ENCODE results near the gene KCMF1.

Gene KCMF1

DNA sequence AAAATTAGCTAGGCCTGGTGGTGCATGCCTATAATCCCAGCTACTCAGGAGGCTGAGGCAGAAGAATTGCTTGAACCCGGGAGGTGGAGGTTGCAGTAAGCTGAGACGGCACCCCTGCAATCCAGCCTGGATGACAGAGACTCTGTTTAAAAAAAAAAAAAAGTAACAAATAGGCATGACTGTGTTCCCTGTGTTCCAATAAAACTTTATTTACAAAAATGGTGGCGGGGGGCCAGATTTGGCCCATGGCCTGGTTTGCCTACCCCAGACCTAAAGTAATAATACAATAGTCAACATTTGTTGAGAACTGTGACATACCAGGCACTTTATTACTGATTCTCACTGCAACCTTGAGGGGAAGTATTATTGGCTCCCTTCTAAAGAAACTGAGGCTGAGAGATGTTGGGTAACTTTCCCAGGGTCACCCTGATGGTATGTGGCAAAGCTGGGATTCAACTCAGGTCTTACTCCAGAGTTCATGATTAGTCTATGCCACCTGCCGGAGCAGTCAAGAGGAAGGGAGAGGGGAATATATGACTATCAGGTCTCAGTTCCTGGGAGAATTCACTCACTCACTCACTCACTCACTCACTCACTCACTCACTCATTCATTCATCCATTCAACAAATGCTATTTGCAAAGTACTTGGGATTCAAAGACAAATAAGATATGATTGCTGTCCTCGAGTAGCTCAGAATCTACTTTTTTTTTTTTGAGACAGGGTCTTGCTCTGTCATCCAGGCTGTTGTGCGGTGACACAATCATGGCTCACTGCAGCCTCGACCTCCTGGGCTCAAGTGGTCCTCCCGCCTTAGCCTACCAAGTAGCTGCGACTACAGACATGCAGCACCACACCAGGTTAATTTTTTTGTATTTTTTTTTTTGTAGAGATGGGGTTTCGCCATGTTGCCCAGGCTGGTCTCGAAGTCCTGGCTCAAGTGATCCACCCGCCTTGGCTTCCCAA lies 14.3 kb upstream of the KCMF1 start:
- Histone ChIP-seq H3K36me3 (ENCODE audit: control insufficient read depth in 5 of 5, insufficient read depth in 5 of 5, low read length in 5 of 5) (peaks cover 0 to 2% (median 0%) of the 10 kb centered on the region in 5 donors), H3K4me1 (ENCODE audit: control insufficient read depth in 5 of 5, insufficient read depth in 5 of 5, low read length in 5 of 5) (peaks cover 0 to 3% (median 0%) of the 10 kb centered on the region in 5 donors), H3K9me3 (ENCODE audit: control insufficient read depth in 5 of 5, low read length in 5 of 5) (no peaks in the 10 kb centered on the region), H3K27ac (ENCODE audit: low read depth, low read length) (no peak overlapping the region), H3K4me3 (ENCODE audit: low read depth in 1 of 5, low read length in 5 of 5) (no peak overlapping the region), H3K27me3 (ENCODE audit: control insufficient read depth in 5 of 5, insufficient read depth in 4 of 5, low read length in 5 of 5) (no peaks in the 10 kb centered on the region), H3K9ac (ENCODE audit: low read length in 5 of 5) (no peak overlapping the region)

DNA sequence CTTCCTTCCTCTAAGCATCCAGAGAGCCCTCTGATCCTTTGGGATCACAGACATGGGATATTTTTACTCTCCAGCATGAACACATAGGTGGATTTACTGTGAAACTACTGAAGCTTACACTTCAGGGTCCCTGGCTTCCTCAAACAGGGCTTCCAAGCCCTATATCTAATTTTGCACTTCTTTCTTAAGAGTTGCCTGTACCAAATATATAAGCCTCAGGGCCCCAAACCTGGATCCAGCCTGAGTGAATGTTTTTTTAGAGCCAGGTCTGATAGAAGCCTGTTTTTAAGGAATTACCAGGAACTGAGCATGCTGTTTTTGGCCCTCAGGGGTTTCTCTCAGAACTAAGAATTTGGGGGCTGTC lies 13.2 kb upstream of the KCMF1 start:
- H3K27ac ChIP-seq (ENCODE audit: low read depth, low read length), result no peak overlapping the region
- H3K9me3 ChIP-seq (ENCODE audit: control insufficient read depth in 5 of 5, low read length in 5 of 5), result no peaks in the 10 kb centered on the region
- H3K27me3 ChIP-seq (ENCODE audit: control insufficient read depth in 5 of 5, insufficient read depth in 4 of 5, low read length in 5 of 5), result no peaks in the 10 kb centered on the region
- peaks cover 0 to 3% (median 0%) of the 10 kb centered on the region in 5 donors for H3K4me1 ChIP-seq (ENCODE audit: control insufficient read depth in 5 of 5, insufficient read depth in 5 of 5, low read length in 5 of 5)
- H3K36me3 ChIP-seq (ENCODE audit: control insufficient read depth in 5 of 5, insufficient read depth in 5 of 5, low read length in 5 of 5), result peaks cover 0 to 3% (median 0%) of the 10 kb centered on the region in 5 donors
- H3K4me3 ChIP-seq (ENCODE audit: low read depth in 1 of 5, low read length in 5 of 5), result no peak overlapping the region
- H3K9ac ChIP-seq (ENCODE audit: low read length in 5 of 5), result no peak overlapping the region

DNA sequence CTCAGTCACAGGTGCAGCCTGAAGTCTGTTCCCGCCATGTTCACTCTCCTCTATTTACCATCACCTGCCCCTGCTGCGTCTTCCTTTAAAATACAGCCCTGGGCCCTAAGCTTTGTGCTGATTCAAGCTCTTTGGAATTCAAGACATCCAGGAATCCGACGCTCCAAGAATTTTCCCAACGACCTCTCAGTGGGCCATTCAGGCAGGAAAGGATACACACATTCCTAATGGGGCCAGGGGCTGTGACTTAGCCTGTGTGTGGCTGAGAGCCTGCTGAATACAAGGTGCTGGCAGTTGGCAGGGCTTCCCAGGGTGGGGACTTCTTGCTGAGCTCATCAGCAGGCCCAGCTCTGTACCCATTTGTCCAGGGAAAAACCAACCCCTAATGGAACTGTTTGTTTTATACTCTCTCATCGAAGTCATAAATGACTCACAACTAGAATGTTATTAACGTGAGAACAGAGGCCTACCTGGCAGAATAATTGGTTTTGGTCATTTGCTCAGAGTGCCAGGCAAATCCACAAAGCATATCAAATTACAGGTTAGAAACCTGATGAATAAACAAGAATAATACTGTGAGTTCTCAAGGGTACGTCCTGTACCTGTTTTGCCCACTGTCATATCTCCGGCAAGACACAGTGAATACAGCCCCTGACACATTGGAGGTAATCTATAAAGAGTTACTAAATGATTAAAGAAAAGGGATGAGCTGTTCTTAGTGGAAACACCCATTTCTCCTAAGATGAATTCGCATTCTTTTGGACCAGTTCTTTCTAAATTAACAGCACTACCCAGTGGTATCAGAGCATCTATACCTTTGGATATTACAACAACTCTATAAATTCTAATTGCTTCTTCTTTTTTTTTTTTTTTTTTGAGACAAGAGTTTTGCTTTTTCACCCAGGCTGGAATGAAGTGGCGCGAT lies 12.6 kb upstream of the KCMF1 start:
- H3K27ac ChIP-seq (ENCODE audit: low read depth, low read length), result no peak overlapping the region
- no peaks in the 10 kb centered on the region for H3K27me3 ChIP-seq (ENCODE audit: control insufficient read depth in 5 of 5, insufficient read depth in 4 of 5, low read length in 5 of 5)
- H3K36me3 ChIP-seq (ENCODE audit: control insufficient read depth in 5 of 5, insufficient read depth in 5 of 5, low read length in 5 of 5), result peaks cover 0 to 3% (median 0%) of the 10 kb centered on the region in 5 donors
- H3K4me1 ChIP-seq (ENCODE audit: control insufficient read depth in 5 of 5, insufficient read depth in 5 of 5, low read length in 5 of 5), result peaks cover 0 to 3% (median under 1%) of the 10 kb centered on the region in 5 donors
- no peaks in the 10 kb centered on the region for H3K9me3 ChIP-seq (ENCODE audit: control insufficient read depth in 5 of 5, low read length in 5 of 5)
- H3K4me3 ChIP-seq (ENCODE audit: low read depth in 1 of 5, low read length in 5 of 5), result no peak overlapping the region
- peak overlapping the region in 1 of 5 donors; percentile 23 for H3K9ac ChIP-seq (ENCODE audit: low read length in 5 of 5)

DNA sequence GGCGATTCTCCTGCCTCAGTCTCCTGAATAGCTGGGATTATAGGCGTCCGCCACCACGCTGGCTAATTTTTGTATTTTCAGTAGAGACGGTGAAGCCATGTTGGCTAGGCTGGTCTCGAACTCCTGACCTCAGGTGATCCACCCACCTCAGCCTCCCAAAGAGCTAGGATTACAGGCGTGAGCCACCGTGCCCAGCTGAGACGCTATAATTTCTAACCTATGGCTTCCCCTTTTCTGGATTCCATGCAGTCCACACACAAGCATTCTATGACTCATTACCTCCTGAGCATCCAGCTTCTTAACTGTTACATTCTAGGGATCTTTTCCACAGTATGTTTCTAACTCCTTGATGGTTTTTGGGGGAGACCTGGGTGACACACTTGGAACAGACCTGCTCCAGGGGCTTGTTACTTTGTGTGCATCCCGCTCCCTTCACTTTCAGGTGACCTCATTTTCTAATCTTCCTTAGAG lies 11.8 kb upstream of the KCMF1 start:
- peaks cover 0 to 10% (median 3%) of the 10 kb centered on the region in 5 donors for H3K4me1 ChIP-seq (ENCODE audit: control insufficient read depth in 5 of 5, insufficient read depth in 5 of 5, low read length in 5 of 5)
- H3K27ac ChIP-seq (ENCODE audit: low read depth, low read length), result no peak overlapping the region

DNA sequence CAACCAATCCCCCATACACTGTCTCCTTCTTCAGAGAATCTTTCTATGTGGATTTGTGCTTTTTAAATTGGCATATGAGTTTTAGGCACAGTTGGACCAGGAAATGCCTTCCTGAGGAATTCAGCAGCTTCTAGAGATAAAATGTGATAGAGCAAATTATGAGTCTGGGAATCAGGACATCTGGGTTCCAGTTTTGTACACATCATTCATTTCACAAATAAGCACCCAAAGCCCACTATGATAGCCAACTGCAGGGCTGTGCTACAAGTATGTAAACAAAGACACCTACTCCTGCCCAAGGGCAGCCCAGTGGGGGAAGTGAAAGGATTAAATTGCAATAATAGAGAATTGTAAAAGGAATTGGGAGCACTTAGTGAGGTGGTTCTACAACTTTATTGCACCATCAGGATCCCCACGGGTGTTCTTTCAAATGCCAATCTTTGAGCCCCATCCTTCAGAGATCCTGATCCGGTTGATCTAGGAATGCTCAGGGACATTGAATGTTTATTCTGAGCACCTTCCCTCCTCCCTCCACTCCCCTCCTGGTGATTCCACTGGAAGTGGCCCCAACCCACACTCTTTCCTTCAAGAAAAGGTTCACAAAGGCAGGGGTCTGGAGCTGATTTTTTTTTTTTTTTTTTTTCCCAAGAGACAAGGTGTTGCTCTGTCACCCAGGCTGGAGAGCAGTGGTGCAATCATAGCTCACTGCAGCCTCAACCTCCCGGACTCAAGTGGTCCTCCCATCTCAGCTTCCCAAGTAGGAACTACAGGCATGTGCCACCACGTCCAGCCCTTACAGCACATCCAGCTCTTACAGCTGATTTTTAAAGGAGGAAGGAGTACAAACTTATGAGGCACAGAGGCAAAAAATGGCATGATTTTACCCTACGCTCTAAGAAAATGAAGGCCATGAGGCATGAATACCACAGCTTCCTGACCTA lies 11.1 kb upstream of the KCMF1 start:
- no peak overlapping the region for H3K4me3 ChIP-seq (ENCODE audit: low read depth in 1 of 5, low read length in 5 of 5)
- no peak overlapping the region for H3K27ac ChIP-seq (ENCODE audit: low read depth, low read length)
- peaks cover 0 to 10% (median 3%) of the 10 kb centered on the region in 5 donors for H3K4me1 ChIP-seq (ENCODE audit: control insufficient read depth in 5 of 5, insufficient read depth in 5 of 5, low read length in 5 of 5)
- no peaks in the 10 kb centered on the region for H3K27me3 ChIP-seq (ENCODE audit: control insufficient read depth in 5 of 5, insufficient read depth in 4 of 5, low read length in 5 of 5)
- H3K9ac ChIP-seq (ENCODE audit: low read length in 5 of 5), result no peak overlapping the region
- no peaks in the 10 kb centered on the region for H3K9me3 ChIP-seq (ENCODE audit: control insufficient read depth in 5 of 5, low read length in 5 of 5)
- peaks cover 0 to 4% (median 0%) of the 10 kb centered on the region in 5 donors for H3K36me3 ChIP-seq (ENCODE audit: control insufficient read depth in 5 of 5, insufficient read depth in 5 of 5, low read length in 5 of 5)

More for the DNA sequence above, 11.8 kb upstream of the KCMF1 start:
- H3K36me3 ChIP-seq (ENCODE audit: control insufficient read depth in 5 of 5, insufficient read depth in 5 of 5, low read length in 5 of 5), result peaks cover 0 to 3% (median 0%) of the 10 kb centered on the region in 5 donors
- H3K9ac ChIP-seq (ENCODE audit: low read length in 5 of 5), result no peak overlapping the region
- no peaks in the 10 kb centered on the region for H3K27me3 ChIP-seq (ENCODE audit: control insufficient read depth in 5 of 5, insufficient read depth in 4 of 5, low read length in 5 of 5)
- no peaks in the 10 kb centered on the region for H3K9me3 ChIP-seq (ENCODE audit: control insufficient read depth in 5 of 5, low read length in 5 of 5)
- H3K4me3 ChIP-seq (ENCODE audit: low read depth in 1 of 5, low read length in 5 of 5), result no peak overlapping the region

DNA sequence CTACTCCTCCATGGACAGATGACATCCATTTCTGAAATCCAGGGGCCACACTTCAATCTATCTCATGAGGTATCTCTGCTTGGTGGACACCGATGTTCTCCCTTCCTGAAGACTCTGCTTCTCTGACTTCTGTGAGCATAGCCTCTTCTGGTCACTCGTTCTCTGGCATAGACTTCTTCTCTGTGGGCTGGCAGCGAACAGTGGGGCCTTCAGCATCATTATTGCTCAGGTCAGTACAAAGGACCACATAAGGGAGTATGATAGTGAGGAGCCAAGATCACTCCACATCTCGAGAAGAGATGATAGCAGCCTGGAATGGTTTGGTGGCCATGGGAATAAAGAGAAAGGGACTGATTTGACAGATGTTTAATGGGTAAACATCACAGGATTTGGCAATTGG lies 8.0 kb upstream of the KCMF1 start:
- Histone ChIP-seq H3K27me3 (ENCODE audit: control insufficient read depth in 5 of 5, insufficient read depth in 4 of 5, low read length in 5 of 5) (no peaks in the 10 kb centered on the region), H3K4me3 (ENCODE audit: low read depth in 1 of 5, low read length in 5 of 5) (no peak overlapping the region), H3K9ac (ENCODE audit: low read length in 5 of 5) (no peak overlapping the region), H3K4me1 (ENCODE audit: control insufficient read depth in 5 of 5, insufficient read depth in 5 of 5, low read length in 5 of 5) (peaks cover 0 to 8% (median 4%) of the 10 kb centered on the region in 5 donors), H3K9me3 (ENCODE audit: control insufficient read depth in 5 of 5, low read length in 5 of 5) (no peaks in the 10 kb centered on the region), H3K36me3 (ENCODE audit: control insufficient read depth in 5 of 5, insufficient read depth in 5 of 5, low read length in 5 of 5) (peaks cover 0 to 12% (median 2%) of the 10 kb centered on the region in 5 donors), H3K27ac (ENCODE audit: low read depth, low read length) (no peak overlapping the region)

DNA sequence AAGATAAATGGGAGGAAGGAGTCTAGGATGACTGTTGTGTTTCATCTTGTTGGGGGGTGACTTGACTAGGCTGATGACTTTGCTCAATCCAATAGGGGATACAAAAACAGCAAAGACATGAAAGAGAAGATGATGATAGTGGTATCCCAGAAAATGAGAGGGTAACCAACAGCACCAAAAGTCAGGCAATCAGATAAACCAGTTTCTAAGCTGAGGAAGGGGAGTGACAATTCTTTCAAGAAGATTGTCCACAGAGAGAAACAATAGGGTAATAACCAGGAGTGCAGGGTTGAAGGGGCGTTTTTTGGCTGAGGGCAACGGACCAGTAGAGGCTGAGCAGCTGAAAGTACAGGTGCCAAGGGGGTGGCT lies 7.7 kb upstream of the KCMF1 start:
- Histone ChIP-seq H3K27me3 (ENCODE audit: control insufficient read depth in 5 of 5, insufficient read depth in 4 of 5, low read length in 5 of 5) (no peaks in the 10 kb centered on the region), H3K4me3 (ENCODE audit: low read depth in 1 of 5, low read length in 5 of 5) (no peak overlapping the region), H3K36me3 (ENCODE audit: control insufficient read depth in 5 of 5, insufficient read depth in 5 of 5, low read length in 5 of 5) (peaks cover 0 to 12% (median 2%) of the 10 kb centered on the region in 5 donors), H3K4me1 (ENCODE audit: control insufficient read depth in 5 of 5, insufficient read depth in 5 of 5, low read length in 5 of 5) (peaks cover 0 to 10% (median 7%) of the 10 kb centered on the region in 5 donors), H3K9me3 (ENCODE audit: control insufficient read depth in 5 of 5, low read length in 5 of 5) (no peaks in the 10 kb centered on the region), H3K27ac (ENCODE audit: low read depth, low read length) (no peak overlapping the region), H3K9ac (ENCODE audit: low read length in 5 of 5) (no peak overlapping the region)

DNA sequence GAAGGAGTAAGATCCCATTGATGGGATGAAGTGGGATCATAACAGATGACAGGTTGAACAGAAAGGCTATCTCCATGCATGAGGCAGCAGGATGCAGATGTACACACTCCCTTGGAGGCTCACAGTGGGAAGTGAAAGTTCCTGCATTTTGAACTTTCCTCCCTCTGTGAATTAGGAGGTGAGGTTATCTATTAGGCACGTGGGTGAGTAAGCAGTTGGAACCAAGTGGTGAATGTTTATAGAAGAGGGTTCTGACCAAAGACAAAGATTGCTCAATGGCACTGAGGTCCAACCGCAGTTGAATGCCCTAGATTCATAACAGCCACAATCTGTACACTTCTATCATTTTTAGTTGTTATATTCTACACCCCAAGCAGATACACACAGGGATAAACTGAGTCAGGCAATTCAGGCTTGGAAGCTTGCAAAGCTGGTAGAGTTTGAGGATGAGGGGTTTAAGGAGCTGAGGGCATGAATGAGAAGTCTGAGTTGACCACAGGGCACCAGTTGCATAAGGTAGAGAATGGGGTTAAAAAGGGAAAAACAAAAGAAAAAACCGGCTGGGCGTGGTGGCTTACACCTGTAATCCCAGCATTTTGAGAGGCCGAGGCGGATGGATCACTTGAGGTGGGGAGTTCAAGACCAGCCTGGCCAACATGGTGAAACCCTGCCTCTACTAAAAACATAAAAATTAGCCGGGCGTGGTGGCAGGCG lies 7.1 kb upstream of the KCMF1 start:
- peaks cover 0 to 12% (median 2%) of the 10 kb centered on the region in 5 donors for H3K36me3 ChIP-seq (ENCODE audit: control insufficient read depth in 5 of 5, insufficient read depth in 5 of 5, low read length in 5 of 5)
- H3K4me3 ChIP-seq (ENCODE audit: low read depth in 1 of 5, low read length in 5 of 5), result no peak overlapping the region
- peaks cover 0 to 14% (median 9%) of the 10 kb centered on the region in 5 donors for H3K4me1 ChIP-seq (ENCODE audit: control insufficient read depth in 5 of 5, insufficient read depth in 5 of 5, low read length in 5 of 5)
- H3K27me3 ChIP-seq (ENCODE audit: control insufficient read depth in 5 of 5, insufficient read depth in 4 of 5, low read length in 5 of 5), result no peaks in the 10 kb centered on the region
- no peak overlapping the region for H3K9ac ChIP-seq (ENCODE audit: low read length in 5 of 5)
- H3K27ac ChIP-seq (ENCODE audit: low read depth, low read length), result no peak overlapping the region
- H3K9me3 ChIP-seq (ENCODE audit: control insufficient read depth in 5 of 5, low read length in 5 of 5), result no peaks in the 10 kb centered on the region

Measured in subcutaneous abdominal adipose tissue (tissue), 5 donors.